Activated gamma-delta T cell treated with Interleukin-2 at 50 U/mL for 16 hours (primary cell): ENCODE data around the gene ADPRHL1.
"Not testable (repeated sequence)": the region's sequence is repeated elsewhere in the genome, so short reads cannot be mapped to it uniquely, and the experiment has no call there.

Experiments
- DNase-seq: peaks from one replicate; pipeline ENCODE4 v3.0.0-alpha.2; 2020

Gene ADPRHL1

DNA sequence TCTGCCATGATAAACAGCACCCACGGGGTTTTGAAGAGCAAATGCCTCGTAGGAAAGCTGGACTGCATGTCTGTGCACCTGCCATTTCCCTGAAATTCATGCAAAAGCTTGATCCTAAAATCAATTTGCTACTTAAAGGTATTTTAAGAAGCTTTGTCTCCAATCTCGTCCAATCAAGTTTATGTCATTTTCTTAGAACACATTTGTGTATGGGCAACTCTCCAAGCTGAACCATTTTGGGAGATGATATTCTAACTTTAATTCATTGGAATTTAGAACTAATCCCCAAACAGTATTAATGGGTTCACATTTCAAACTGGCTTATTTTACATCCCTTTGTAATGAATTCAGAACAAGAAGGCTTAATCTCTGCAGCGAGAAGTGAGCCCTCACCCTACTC, 822 bp downstream of the ADPRHL1 start:
- DNase-seq: no peak

DNA sequence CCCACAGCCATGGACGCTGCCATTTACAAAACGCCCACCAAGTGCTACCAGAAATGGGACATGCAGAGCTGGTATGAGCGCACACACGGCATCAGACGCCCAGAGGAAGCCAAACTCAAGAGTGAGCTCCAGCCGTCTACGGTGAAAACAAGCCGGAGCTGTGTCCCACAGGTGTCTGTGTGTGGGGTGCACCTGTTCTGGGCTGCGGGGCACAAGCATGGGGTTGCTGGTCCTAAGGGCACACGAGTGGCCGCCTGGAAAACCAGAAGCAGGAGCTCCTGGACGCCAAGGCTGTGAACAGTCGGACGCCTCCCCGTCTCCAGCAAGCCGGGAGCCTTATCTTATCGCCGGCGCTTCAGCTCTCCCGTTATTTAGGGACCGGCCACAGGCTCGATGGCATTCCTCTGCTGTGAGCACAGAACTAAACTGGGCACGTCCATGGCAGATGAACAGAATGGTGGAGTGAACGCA, 1.3 kb downstream of the ADPRHL1 start:
- no peak for DNase-seq

DNA sequence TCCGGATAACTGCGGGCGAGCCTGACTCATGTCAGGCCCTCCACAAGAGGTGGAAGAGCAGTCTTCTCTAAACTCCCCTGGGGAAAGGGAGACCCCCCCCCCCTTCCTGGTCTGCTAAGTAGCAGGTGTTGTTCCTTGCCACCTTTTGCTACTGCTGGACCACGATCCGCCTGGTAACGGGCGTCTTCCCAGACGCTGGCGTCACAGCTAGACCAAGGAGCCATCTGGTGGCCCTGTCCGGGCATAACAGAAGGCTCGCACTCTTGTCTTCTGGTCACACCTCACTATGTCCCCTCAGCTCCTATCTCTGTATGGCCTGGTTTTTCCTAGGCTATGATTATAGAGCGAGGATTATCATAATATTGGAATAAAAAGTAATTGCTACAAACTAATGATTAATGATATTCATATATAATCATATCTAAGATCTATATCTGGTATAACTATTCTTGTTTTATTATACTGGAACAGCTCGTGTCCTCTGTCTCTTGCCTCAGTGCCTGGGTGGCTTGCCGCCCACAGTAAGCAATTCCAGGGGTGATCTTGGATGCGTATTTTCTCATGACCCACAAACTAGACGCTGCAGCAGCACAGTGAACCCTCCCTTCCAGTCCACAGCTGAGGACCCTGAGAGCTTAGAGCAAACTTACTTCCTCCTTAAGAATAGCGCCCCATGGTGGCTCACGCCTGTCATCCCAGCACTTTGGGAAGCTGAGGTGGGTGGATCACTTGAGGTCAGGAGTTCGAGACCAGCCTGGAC, 2.2 kb downstream of the ADPRHL1 start:
- DNase-seq: not testable (repeated sequence)

DNA sequence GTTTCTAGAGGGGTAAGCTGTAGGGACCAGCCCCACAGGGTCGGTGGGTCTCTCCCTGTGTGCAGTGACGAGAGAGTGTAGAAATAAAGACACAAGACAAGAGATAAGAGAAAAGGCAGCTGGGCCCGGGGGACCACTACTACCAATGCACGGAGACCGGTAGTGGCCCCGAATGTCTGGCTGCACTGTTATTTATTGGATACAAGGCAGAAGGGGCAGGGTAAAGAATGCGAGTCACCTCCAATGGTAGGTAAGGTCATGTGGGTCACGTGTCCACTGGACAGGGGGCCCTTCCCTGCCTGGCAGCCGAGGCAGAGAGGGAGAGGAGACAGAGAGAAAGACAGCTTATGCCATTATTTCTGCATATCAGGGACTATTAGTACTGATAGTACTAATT, 2.9 kb downstream of the ADPRHL1 start:
- not testable (repeated sequence) for DNase-seq

DNA sequence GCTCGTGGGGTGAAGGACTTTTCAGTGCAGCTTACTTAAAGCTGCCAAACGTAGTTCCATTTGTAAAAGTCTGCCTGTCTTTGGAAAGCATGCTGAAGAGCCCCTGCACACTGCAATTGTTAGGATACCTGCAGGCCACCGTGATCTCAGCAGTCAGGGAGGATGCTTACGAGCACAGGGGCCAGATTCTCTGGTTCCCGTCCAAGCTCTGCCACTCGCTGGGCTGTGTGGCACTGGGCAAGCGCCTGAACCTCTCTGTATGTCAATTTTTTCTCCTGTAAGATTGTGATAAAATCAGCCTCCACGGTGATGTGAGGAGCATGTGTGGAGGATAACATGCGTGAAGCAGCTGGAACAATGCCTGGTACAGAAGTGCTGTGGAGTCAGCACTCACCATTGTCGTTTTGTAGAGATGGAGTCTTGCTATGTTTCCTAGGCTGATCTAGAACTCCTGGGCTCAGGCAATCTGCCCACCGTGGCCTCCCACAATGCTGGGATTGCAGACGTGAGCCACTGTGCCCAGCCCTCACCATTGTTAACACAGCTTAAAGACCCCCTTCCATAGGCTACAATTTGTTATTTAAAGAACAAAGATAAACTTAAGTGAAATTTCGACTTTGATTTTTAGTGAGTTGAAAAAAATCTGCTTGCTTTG, 3.5 kb downstream of the ADPRHL1 start:
- DNase-seq: no peak

DNA sequence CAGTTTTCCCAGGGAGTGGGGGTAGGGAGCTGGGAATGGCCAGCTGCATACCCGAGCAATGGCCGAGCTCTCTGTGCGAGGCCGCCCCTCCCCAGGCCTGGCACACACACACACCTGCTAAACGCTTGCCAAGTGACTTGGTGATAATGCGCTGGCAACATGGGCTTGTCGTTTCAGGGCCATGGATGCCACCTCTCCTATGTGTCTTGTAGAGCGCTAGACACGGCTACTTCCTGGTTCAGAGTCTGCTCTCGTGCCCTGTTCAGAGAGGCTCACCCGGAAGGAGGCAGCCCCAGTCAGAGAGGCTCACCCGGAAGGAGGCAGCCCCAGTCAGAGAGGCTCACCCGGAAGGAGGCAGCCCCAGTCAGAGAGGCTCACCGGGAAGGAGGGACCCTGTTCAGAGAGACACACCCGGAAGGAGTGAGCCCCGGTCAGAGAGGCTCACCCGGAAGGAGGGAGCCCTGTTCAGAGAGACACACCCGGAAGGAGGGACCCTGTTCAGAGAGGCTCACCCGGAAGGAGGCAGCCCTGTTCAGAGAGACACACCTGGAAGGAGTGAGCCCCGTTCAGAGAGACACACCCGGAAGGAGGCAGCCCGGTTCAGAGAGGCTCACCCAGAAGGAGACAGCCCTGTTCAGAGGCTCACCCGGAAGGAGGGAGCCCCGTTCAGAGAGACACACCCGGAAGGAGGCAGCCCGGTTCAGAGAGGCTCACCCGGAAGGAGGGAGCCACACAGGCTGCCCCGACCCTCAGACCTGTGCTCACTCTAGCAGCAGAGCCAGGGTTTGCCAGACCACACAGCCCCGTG, 4.2 kb downstream of the ADPRHL1 start:
- DNase-seq: no peak

DNA sequence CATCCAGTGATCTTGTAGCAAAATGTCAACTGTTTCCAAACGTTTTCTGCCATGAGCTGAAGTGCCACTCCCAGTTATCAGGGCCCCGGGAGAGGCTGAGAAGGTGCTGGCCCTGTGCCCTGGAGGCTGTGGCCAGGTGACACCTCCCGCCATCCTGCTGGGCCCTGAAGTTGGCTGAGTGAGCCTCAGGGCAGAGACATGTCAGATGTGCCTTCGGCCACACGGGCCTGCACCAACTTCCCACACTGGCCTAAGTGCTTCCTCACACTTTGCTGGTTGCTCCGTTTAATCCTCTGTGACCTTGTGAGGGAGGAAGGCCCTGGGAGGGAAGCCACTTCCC, 4.8 kb downstream of the ADPRHL1 start:
- no peak for DNase-seq

DNA sequence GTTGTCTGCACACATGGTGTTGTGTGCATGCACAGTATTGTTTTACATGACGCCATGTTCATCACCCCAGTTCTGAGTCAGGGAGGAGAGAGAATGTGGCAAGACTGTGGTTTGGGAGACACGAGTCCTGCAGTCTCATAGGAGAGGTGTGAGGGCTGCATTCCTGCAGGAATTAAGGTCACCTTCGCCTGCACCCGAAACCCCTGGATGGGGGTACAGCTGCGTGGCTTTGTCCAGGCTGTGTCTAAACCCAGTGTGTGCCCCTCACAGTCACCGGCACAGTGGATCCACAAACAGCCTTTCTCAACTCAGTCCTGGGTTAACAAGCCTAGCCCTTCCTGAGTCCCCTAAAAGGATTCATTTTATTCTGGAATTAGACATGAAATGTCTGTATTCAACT, 5.7 kb downstream of the ADPRHL1 start:
- DNase-seq: no peak

DNA sequence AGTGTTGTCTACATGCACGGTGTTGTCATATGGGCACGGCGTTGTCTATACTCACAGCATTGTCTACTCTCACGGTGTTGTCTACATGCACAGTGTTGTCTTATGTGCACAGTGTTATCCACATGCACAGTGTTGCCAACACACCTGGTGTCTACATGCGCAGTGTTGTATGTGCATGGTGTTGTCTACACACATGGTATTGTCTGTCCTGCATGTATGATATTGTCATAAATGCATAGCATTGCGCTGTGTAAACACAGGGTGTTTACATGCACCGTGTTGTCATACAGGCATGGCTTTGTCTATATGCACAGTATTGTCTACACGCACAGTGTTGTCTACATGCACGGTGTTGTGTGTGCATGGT, 6.8 kb downstream of the ADPRHL1 start:
- DNase-seq: no peak

DNA sequence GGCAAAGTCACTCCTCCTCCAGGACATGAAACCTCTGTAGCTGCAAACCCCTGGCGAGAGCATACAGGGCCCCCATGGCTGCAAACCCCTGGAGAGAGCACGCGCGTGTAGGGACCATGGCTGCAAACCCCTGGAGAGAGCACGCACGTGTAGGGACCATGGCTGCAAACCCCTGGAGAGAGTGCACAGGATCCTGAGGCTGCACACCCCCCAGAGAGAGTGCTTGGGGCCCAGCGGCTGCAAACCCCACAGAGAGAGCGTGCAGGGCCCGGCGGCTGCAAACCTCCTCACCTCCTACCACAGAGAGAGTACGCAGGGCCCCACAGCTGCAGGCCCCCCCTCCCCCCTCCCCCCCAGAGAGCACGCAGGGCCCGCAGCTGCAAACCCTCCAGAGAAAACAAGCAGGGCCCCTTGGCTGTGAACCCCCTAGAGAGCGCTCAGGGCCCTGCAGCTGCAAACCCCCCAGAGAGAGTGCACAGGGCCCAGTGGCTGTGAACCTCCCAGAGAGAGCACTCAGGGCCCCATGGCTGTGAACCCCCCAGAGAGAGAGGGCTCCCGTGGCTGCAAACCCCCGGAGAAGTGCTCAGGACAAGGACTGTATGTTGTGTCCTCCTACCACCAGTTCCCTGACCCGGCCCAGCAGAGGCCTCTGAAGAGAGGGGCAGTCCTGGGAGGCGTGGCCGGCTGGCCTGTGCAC, 7.3 kb downstream of the ADPRHL1 start:
- DNase-seq: no peak

DNA sequence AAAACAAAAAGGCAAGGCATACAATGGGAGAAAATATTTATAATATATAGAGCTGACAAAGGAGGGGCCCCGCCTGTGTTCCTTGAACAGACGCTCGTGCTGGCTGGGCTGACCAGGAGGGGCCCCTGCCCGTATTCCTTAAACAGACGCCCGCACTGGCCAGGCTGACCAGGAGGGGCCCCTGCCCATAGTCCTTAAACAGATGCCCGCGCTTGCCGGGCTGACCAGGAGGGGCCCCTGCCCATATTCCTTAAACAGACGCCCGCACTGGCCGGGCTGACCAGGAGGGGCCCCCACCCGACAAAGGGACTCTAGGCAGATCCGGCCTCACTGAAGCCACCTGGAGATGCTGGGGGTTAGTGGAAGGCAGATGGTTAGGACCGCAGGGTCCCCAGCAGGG, 9.3 kb downstream of the ADPRHL1 start:
- DNase-seq: no peak

DNA sequence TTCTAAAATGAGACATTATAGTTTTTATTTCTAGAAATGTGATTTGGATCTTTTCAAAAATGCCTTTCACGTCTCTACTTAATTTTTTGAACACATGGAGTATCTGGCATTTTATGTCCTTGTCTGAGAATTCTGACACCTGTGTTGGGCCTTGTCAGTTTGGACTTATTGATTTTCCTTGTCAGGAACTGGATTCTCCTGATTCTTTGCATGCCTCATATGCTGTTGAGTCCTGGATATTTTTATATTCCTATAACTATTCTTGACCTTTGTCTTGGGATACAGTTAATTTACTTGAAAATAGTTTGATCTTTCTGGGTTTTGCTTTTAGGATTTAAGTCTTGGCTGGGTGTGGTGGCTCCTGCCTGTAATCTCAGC, 10.3 kb downstream of the ADPRHL1 start:
- no peak for DNase-seq

DNA sequence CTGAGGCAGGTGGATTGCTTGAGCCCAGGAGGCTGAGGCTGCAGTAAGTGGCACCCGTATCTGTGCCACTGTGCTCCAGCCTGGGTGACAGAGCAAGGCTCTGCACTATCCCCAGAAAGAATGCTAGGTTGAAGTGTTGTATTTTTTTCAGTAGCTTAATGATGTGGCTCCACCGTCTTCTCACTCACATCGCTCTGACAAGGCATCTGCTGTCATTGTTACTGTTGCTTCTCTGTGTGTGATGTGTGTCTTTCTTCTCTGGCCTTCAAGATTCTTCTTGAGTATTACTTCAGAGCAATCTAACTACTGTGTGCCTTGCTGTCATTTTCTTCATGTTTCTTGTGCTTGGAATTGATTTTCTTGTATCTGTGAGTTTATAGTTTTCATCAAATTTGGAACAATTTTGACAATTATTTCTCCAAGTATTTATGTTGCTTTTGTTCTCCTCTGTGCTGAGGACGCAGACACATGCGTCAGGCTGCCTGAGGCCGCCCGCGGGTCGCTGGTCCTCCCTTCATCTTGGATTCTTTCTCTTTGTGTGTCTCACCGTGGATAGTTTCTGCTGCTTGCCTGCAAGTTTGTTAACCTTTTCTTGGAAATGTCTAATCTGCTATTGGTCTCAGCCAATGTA, 10.8 kb downstream of the ADPRHL1 start:
- no peak for DNase-seq

DNA sequence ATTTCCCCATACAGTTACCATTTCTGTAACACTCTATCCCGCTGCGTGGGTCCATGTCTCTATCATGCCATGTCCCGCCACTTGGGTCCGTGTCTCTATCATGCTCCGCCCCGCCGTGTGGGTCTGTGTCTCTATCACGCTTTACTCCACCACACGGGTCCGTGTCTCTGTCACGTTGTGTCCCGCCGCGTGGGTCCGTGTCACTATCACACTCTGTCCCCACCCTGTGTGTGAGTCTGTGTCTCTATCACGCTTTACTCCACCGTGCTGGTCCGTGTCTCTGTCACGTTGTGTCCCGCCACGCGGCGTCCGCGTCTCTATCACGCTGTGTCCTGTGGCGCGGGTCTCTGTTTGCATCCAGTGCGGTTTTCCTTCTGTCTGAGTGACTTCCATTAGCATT, 11.6 kb downstream of the ADPRHL1 start:
- no peak for DNase-seq

DNA sequence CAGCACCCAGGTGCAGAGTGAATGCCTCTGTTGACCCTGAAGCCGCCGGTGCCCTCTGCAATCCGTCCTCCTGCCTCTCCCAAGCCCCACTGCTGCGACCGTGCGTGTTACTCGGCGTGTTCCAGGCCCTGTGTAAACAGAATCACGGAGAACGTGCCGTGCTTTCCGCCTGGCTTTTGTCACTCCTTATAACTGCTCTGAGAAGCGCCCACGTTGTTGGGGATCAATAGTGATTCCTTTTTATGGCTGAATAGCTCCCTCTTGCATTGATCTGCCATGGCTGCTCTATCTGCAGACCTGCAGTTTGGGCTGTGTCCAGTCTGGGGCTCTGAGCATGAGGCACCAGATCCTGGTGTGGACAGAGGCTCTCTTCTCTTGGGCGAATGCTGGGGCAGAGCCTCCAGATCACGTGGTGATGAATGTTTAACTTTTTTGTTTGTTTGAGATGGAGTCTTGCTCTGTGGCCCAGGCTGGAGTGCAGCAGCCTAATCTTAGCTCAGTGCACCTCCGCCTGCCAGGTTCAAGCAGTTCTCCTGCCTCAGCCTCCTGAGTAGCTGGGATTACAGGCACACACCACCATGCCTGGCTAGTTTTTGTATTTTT, 15.8 kb downstream of the ADPRHL1 start:
- no peak for DNase-seq

DNA sequence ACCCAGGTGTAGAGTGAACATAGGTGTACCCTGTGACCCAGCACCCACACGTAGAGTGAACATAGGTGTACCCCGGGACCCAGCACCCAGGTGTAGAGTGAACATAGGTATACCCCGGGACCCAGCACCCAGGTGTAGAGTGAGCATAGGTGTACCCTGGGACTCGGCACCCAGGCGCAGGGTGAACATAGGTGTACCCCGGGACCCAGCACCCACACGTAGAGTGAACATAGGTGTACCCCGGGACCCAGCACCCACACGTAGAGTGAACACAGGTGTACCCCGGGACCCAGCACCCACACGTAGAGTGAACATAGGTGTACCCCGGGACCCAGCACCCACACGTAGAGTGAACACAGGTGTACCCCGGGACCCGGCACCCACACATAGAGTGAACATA, 16.4 kb downstream of the ADPRHL1 start:
- not testable (repeated sequence) for DNase-seq

DNA sequence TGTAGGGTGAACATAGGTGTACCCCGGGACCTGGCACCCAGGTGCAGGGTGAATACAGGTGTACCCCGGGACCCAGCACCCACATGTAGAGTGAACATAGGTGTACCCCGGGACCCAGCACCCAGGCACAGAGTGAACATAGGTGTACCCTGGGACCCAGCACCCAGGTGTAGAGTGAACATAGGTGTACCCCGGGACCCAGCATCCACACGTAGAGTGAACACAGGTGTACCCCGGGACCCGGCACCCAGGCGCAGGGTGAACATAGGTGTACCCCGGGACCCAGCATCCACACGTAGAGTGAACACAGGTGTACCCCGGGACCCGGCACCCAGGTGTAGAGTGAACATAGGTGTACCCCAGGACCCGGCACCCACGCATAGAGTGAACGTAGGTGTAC, 17.4 kb downstream of the ADPRHL1 start:
- DNase-seq: not testable (repeated sequence)

DNA sequence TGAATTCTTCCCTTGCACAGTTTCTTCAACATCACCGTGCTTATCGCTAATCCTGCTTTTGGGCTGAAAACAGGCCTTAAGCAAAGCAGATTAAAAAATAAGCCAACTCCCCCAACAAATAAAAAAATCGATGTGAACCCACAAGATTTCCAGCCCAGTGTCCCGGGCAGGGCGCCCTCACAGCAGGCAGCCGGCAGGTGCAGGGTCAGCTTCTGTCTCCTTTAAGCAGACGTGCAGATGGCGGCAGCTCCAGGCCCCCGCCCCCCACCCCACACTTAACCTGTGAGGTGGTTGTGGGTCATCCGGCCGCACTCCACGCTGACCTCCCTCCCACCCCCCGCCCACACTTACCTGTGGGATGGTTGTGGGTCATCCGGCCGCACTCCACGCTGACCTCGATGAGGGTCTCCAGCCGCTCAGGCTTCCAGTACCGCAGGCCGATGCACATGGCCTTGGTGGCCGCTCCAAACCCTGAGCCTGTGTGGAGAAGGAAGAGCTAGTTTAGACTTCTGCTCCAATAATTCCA, 19.8 kb downstream of the ADPRHL1 start:
- DNase-seq: no peak

DNA sequence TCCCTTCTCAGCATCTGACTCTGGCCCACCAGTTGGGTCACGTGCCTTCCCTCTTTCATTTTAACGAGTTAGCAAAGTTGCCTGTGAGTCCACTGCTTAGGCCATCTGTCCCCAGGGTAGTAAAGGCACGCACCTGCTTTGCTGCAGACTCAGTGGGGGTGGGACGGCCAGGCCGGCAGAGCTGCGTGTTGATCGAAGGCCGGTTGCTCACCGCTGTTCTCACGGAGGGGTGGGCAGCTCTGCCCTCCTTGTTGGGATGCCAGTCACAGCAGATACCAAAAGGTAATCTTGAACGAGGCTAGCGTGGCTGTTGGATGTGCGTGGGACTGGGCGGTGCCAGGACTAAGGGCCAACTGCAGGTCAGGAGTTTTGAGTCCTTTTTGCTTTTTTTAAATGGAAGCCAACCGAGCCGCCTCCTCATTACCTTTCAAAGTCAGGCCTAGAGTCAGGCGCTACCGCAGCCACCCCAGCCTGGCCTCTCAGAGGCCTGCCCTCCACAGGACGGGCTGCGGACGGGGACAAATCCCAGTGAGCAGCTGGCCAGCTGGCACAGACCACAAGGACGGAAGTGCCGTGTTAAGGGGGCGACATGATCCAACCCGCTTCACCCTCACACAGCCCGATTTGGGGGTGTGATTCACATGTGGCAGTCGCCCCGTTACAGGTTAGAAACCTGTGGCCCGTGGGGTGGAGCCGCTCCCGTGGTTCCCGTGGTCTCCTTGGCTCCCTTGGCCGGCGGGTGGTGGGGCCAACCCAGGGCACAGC, 20.6 kb downstream of the ADPRHL1 start:
- DNase-seq: no peak

DNA sequence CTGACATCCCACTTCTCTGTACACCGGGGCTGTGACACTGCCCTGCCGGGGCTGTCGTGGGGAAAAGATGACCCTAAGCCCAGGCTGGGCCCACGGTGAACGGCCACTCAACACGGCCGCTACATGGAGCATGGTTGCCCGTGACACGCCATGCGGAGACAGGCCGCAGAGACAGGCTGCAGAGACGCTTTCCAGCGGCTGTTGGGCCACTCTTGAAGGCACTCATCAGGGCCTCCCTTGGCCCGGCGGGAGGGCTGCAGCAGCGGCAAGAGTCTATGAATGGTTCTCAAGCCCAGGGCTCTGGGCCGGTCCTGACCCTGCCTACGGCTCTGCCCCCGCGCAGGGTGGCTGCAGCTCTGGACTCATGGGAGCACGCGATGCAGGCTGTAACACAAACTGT, 22.1 kb downstream of the ADPRHL1 start:
- DNase-seq: no peak

DNA sequence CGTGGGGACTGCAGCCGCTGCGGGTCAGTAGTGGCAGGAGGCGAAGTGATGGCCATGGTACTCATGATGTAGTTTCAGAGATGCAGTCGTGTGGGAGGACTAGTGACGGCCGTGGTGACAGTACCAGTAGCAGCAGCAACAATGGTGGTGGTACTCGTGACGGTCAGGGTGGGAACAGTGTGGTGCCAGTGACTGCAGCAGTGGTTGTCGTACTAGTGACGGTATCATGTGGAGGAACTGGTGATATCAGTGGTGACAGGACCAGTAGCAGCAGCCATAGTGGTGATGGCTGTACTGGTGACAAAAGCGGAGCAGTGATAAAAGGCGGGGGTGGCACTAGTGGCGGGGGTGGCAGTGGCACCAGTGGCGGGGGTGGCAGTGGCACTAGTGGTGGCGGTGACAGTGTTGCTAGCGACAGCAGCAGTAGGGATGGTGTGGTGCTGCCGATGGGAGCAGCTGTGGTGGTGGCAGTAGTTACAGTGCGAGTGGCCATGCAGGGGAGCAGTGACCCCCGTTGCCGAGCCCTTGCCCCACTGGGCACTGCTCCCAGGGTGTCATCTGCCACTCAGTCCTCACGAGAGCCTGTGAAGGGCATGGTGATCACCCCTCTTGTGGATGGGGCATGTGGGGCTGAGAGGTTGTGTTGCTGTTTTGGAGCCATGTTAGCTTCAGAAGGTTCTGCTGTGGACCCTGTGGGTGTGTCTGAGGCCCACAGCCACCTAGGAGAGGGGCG, 22.7 kb downstream of the ADPRHL1 start:
- DNase-seq: no peak
